Immature natural killer cell (primary cell): ENCODE results near the gene OSTF1. TPM values are rescaled to one million over a fixed set of nuclear protein-coding genes. Genes with fewer than 3 reads are reported as not detected.

Source experiments
- DNase-seq, 3 donors: peaks; one replicate each; pipeline ENCODE4 v3.0.0; 2022; ENCODE audit warnings: mixed read lengths in 1 of 3
- H3K27ac Mint-ChIP-seq, 6 donors: one replicate each; pipeline ENCODE4 v1.8.0; 2020; ENCODE audit warnings: mixed read lengths in 6 of 6, mild to moderate bottlenecking in 5 of 6, inconsistent platforms in 4 of 6, moderate library complexity in 3 of 6
- H3K27me3 Mint-ChIP-seq, 3 donors: one replicate each; pipeline ENCODE4 v1.8.0; 2020 to 2021; ENCODE audit warnings: low read depth in 3 of 3, mild to moderate bottlenecking in 3 of 3, mixed read lengths in 3 of 3, moderate library complexity in 3 of 3, inconsistent platforms in 1 of 3
- H3K36me3 Mint-ChIP-seq, 3 donors: one replicate each; pipeline ENCODE4 v1.8.0; 2020; ENCODE audit warnings: mixed read lengths in 3 of 3, inconsistent platforms in 2 of 3, mild to moderate bottlenecking in 2 of 3
- H3K4me1 Mint-ChIP-seq, 2 donors: one replicate each; pipeline ENCODE4 v1.8.0; 2020; ENCODE audit warnings: inconsistent platforms in 2 of 2, mild to moderate bottlenecking in 2 of 2, mixed read lengths in 2 of 2, moderate library complexity in 1 of 2
- H3K4me3 Mint-ChIP-seq, 5 donors: one replicate each; pipeline ENCODE4 v1.8.0; 2020; ENCODE audit warnings: mild to moderate bottlenecking in 5 of 5, mixed read lengths in 5 of 5, inconsistent platforms in 3 of 5, moderate library complexity in 3 of 5
- H3K9me3 Mint-ChIP-seq, 6 donors: one replicate each; pipeline ENCODE4 v1.8.0; 2020; ENCODE audit warnings: mild to moderate bottlenecking in 6 of 6, mixed read lengths in 6 of 6, inconsistent platforms in 4 of 6, moderate library complexity in 3 of 6
- polyA plus RNA-seq, 3 donors: library from polyadenylated mRNA; unstranded; fragments of 300-500 nt; fragmentation: Illumina TruSeq; gene quantifications; one replicate each; pipeline ENCODE4 v1.2.3, GENCODE V29; 2021

OSTF1 gene
- polyA plus RNA-seq, 3 donors from 2014 or later: 352 to 383 (median 365) TPM

DNA sequence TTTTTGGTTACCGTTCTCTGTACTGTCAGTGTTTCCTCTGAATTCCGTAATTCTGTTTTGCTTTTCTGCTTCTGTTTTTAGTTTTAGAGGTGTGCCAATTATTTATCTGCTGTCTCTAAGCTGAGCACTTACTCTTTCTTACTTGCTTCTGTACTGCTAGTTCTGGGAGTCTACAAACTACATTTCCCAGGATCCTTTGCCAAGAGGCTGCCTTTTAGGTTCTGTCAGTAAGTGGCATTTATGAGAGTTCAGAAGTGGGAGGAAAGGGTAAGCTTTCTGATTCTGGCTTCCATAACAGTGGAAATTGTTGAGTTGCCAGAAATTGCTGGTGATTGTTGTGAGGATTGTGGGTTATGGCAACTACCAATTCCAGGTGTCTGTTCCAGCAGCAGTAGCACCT, 102.4 kb downstream of the OSTF1 start:
- no peak for DNase-seq
- Mint-ChIP-seq H3K27ac (peak overlapping the region in 2 of 6 donors; percentile 13 to 25), H3K36me3 (peaks cover 8 to 21% (median 11%) of the 10 kb centered on the region in 3 donors), H3K27me3 (peaks cover 0 to 1% (median 0%) of the 10 kb centered on the region in 3 donors), H3K9me3 (no peaks in the 10 kb centered on the region), H3K4me1 (peaks cover 13 to 33% of the 10 kb centered on the region in 2 donors), H3K4me3 (no peak overlapping the region)

Other genes starting within 250 kb of the OSTF1 start
- not detected for gene TRPM6, start 200.6 kb upstream of the OSTF1 start, polyA plus RNA-seq
- 1 to 10 TPM; 1.6 to 5.5 (median 2.3) TPM for gene C9orf40, start 135.6 kb upstream of the OSTF1 start, polyA plus RNA-seq
- gene CARNMT1, start 60.2 kb upstream of the OSTF1 start, polyA plus RNA-seq: 10 to 100 TPM in 2 of 3 donors, 1 to 10 TPM in 1; 9.1 to 16.2 (median 15.2) TPM
- 10 to 100 TPM; 35.2 to 95.8 (median 38.6) TPM for gene NMRK1, start 359 bp upstream of the OSTF1 start, polyA plus RNA-seq